ENCODE data around the gene CDKN2AIPNL. TPM values are rescaled to one million over a fixed set of nuclear protein-coding genes. Genes with fewer than 3 reads are reported as not detected.

The CDKN2AIPNL gene
- total RNA-seq, 1 donor from 2014 or later: 13.1 TPM

Other genes with a start within 250 kb of the CDKN2AIPNL start
- gene SKP1, start 234.9 kb downstream of the CDKN2AIPNL start, total RNA-seq: 254 and 668 TPM in 2 replicates
- gene PPP2CA, start 185.8 kb downstream of the CDKN2AIPNL start, total RNA-seq: 91.2 and 183 TPM in 2 replicates
- 1.4 and 1.9 TPM in 2 replicates for gene CDKL3, start 44.7 kb downstream of the CDKN2AIPNL start, total RNA-seq
- 33.2 and 50.5 TPM in 2 replicates for gene UBE2B, start 40.3 kb downstream of the CDKN2AIPNL start, total RNA-seq
- gene JADE2, start 113.8 kb upstream of the CDKN2AIPNL start, total RNA-seq: 17.2 and 42.6 TPM in 2 replicates
- gene SAR1B, start 220.9 kb upstream of the CDKN2AIPNL start, total RNA-seq: 55.9 and 104 TPM in 2 replicates
- gene SEC24A, start 236.9 kb upstream of the CDKN2AIPNL start, total RNA-seq: 25.7 and 47.5 TPM in 2 replicates